GM12878 (cell line): ENCODE measurements around the gene ABCA7. TPM values are rescaled to one million over a fixed set of nuclear protein-coding genes. Genes with fewer than 3 reads are reported as not detected.

Experiments
- ATAC-seq: fragments of 200-7000 bp; cut with Tn5 transposase; 3 replicates; pipeline ENCODE4 v1.9.1; 2020; ENCODE audit warnings: mild to moderate bottlenecking, moderate library complexity
- BruUV-seq: library from RNA; stranded (reverse); fragments of 400-500 nt; replicated peaks from 2 replicates; lab custom pipeline; 2021; lab: Mats Ljungman, UMichigan
- CTCF ChIA-PET: fragments of 300-600 bp; sonication (Branson Sonifier 250); formaldehyde crosslinking; extraction: SDS; loops from one replicate; lab custom pipeline; 2021; ENCODE audit warnings: inconsistent platforms; lab: Yijun Ruan, JAX
- POLR2A ChIA-PET: fragments of 350-600 bp; formaldehyde crosslinking; extraction: SDS; loops from one replicate; lab custom pipeline; 2021; ENCODE audit warnings: inconsistent platforms; lab: Charles Lee
- RAD21 ChIA-PET: fragments of 300-600 bp; sonication (Branson Sonifier 250); formaldehyde crosslinking; loops from one replicate; lab custom pipeline; 2023; ENCODE audit warnings: antibody characterized with exemption; ENCODE audit not compliant: unreplicated experiment; lab: Charles Lee
- SMC1A ChIA-PET: fragments of 300-600 bp; sonication (Branson Sonifier 250); formaldehyde crosslinking; loops from one replicate; lab custom pipeline; 2023; ENCODE audit not compliant: unreplicated experiment, uncharacterized antibody; lab: Charles Lee
- DNase-seq: peaks from one replicate; pipeline ENCODE4 v3.0.0-alpha.2; 2011; ENCODE audit warnings: low read depth, low spot score
- FAIRE-seq: peaks from 3 replicates; lab custom pipeline; 2011; peaks lifted over from hg19 to GRCh38; lab: Jason Lieb, UNC
- H2AFZ ChIP-seq: 2 replicates; pipeline ENCODE4 v1.6.0; 2011; ENCODE audit warnings: low read depth, low read length, control low read depth; ENCODE audit not compliant: control insufficient read depth
- H3K27ac ChIP-seq: 2 replicates; pipeline ENCODE4 v1.5.1; 2011; ENCODE audit warnings: control low read depth; ENCODE audit not compliant: control insufficient read depth, insufficient read depth
- H3K27me3 ChIP-seq, 2 experiments: replicated peaks in 1 of 2; 2 replicates each; pipeline versions ENCODE4 v1.6.0 to v1.6.1; 2011; ENCODE audit warnings: low read length in 1 of 2; ENCODE audit not compliant: control insufficient read depth in 2 of 2, insufficient read depth in 2 of 2
- H3K36me3 ChIP-seq, 2 experiments: 2 replicates each; pipeline ENCODE4 v1.5.1; 2011; ENCODE audit warnings: low read length in 1 of 2; ENCODE audit not compliant: control insufficient read depth in 2 of 2, insufficient read depth in 2 of 2
- H3K4me1 ChIP-seq: 2 replicates; pipeline ENCODE4 v1.6.1; 2011; ENCODE audit warnings: mild to moderate bottlenecking, low read length, moderate library complexity, mixed read lengths; ENCODE audit not compliant: control insufficient read depth, insufficient read depth
- H3K4me2 ChIP-seq: 2 replicates; pipeline ENCODE4 v1.6.0; 2011; ENCODE audit warnings: control low read depth; ENCODE audit not compliant: control insufficient read depth, insufficient read depth
- H3K4me3 ChIP-seq: fragments of 200-600 bp; sonication (generic); 2 replicates; pipeline ENCODE4 v1.5.1; 2016
- H3K79me2 ChIP-seq: 2 replicates; pipeline ENCODE4 v1.6.0; 2011; ENCODE audit warnings: low read length; ENCODE audit not compliant: control insufficient read depth, insufficient read depth
- H3K9ac ChIP-seq: 2 replicates; pipeline ENCODE4 v1.8.0; 2011; ENCODE audit warnings: low read length, control low read depth, mixed read lengths; ENCODE audit not compliant: control insufficient read depth, insufficient read depth
- H3K9me3 ChIP-seq: replicated peaks from 3 replicates; pipeline ENCODE4 v1.5.1; 2011; ENCODE audit warnings: mild to moderate bottlenecking, low read length; ENCODE audit not compliant: control insufficient read depth, insufficient read depth
- H4K20me1 ChIP-seq: 2 replicates; pipeline ENCODE4 v1.6.0; 2011; ENCODE audit not compliant: control insufficient read depth, insufficient read depth
- BRCA1 ChIP-seq: IDR thresholded peaks from 2 replicates; pipeline ENCODE4 v1.6.1; 2011; ENCODE audit warnings: low read depth, low read length, improper control_type of control experiment
- CBFB ChIP-seq: IDR thresholded peaks from 2 replicates; pipeline ENCODE4 v1.6.1; 2016; ENCODE audit warnings: antibody characterized with exemption, low read depth
- CHD4 ChIP-seq: fragments of 200-600 bp; sonication (generic); IDR thresholded peaks from 2 replicates; pipeline ENCODE4 v1.6.1; 2016; ENCODE audit warnings: mild to moderate bottlenecking
- DPF2 ChIP-seq: fragments of 450-650 bp; IDR thresholded peaks from 2 replicates; pipeline ENCODE4 v1.6.1; 2017; ENCODE audit warnings: mild to moderate bottlenecking
- HDAC2 ChIP-seq: fragments of 200-600 bp; sonication (generic); IDR thresholded peaks from 2 replicates; pipeline ENCODE4 v1.6.1; 2017
- MTA2 ChIP-seq: fragments of 450-650 bp; IDR thresholded peaks from 2 replicates; pipeline ENCODE4 v1.6.1; 2016; ENCODE audit warnings: low read depth, mild to moderate bottlenecking, moderate library complexity
- NRF1 ChIP-seq: conservative IDR thresholded peaks from 2 replicates; pipeline ENCODE4 v1.6.1; 2011; ENCODE audit warnings: mild to moderate bottlenecking, low read depth, low read length, improper control_type of control experiment
- PKNOX1 ChIP-seq: fragments of 450-650 bp; IDR thresholded peaks from 2 replicates; pipeline ENCODE4 v1.6.1; 2016; ENCODE audit warnings: mild to moderate bottlenecking
- PRDM15 ChIP-seq: fragments of 450-650 bp; formaldehyde crosslinking; IDR thresholded peaks from 2 replicates; pipeline ENCODE4 v1.4.0; 2020; ENCODE audit warnings: mild to moderate bottlenecking, moderate library complexity
- RAD51 ChIP-seq: fragments of 450-650 bp; IDR thresholded peaks from 2 replicates; pipeline ENCODE4 v1.6.1; 2016; ENCODE audit warnings: moderate library complexity, mild to moderate bottlenecking, inconsistent platforms
- SPI1 ChIP-seq: IDR thresholded peaks from 2 replicates; pipeline ENCODE4 v1.6.1; 2011; ENCODE audit warnings: low read depth, mild to moderate bottlenecking, low read length, moderate library complexity, borderline replicate concordance; ENCODE audit not compliant: insufficient read depth
- TAF1 ChIP-seq: IDR thresholded peaks from 2 replicates; pipeline ENCODE4 v1.6.1; 2011; ENCODE audit warnings: mild to moderate bottlenecking, low read depth, low read length, borderline replicate concordance
- TCF7 ChIP-seq: IDR thresholded peaks from 2 replicates; pipeline ENCODE4 v1.6.1; 2014; ENCODE audit warnings: antibody characterized with exemption, borderline replicate concordance
- WGBS: methylation state at CpG from one replicate; pipeline ENCODE4 v1.1.6; 2016; ENCODE audit warnings: low lambda C conversion rate; ENCODE audit not compliant: insufficient replicate concordance, insufficient coverage; ENCODE audit errors: missing lambda C conversion rate; 5-methylcytosine and 5-hydroxymethylcytosine counted together
- in situ Hi-C: fragments of 300-500 bp; cut with MboI; formaldehyde crosslinking; loops from 9 replicates; pipeline ENCODE4 v1.14.3; 2018; ENCODE audit warnings: mixed read lengths
- intact Hi-C: fragments of 100-400 bp; cut with micrococcal nuclease; formaldehyde crosslinking; loops from one replicate; pipeline ENCODE4 v1.14.2; 2022; ENCODE audit not compliant: unreplicated experiment
- polyA plus RNA-seq, 11 experiments: library from polyadenylated mRNA; depleted of rRNA in 4 of 11; unstranded in 6 of 11; stranded (reverse) in 5 of 11; fragments of >200 nt; fragmentation: Nextera tagmentation in 4 of 11; fragmentation: Illumina TruSeq in 1 of 11; extraction: Ambion mirVana in 4 of 11; extraction: Trizol in 1 of 11; gene quantifications; 1 replicate in 1 of 11; 2 replicates in 10 of 11; pipeline versions ENCODE4 v1.2.1 to v1.2.3, GENCODE V29; 2011 to 2016; ENCODE audit warnings: inconsistent platforms in 2 of 11, missing spikeins in 2 of 11, low read depth in 1 of 11
- total RNA-seq, 4 experiments: library from RNA; depleted of rRNA in 3 of 4; stranded (reverse); fragments of >200 nt in 3 of 4; fragmentation: Illumina TruSeq in 1 of 4; extraction: Trizol in 1 of 4; gene quantifications; 2 replicates each; pipeline versions ENCODE4 v1.2.1 to v1.2.3, GENCODE V29; 2013 to 2021

ABCA7 gene
- total and polyA plus RNA-seq, 10 of the 15 experiments (the other 5 are each of a cell fraction or from before 2014, with no cell fraction given): 1.0 to 49.5 (median 14.8) TPM

- intact Hi-C loops (no loop called here), in situ Hi-C loops (no loop called here)
- ChIA-PET CTCF (no interaction called here), SMC1A (no interaction called here), POLR2A (interaction anchor here (0.7 to 0.9 kb wide), 4 partner anchors 17 to 270 kb away, joined by 3 to 7 read pairs (median 4); no protein-coding TSS in a partner anchor), RAD21 (no interaction called here)
- H4K20me1 ChIP-seq: no peaks in the 10 kb centered on the region
- no peak overlapping the region for H3K9ac ChIP-seq
- FAIRE-seq: no peak
- TF ChIP-seq DPF2 (peak; percentile 45; the same call in 1 of the 2 replicates), CHD4 (no peak), NRF1 (no peak), CBFB (no peak), BRCA1 (no peak)
- no peaks in the 10 kb centered on the region for H3K27me3 ChIP-seq
- BruUV-seq: no TSS peak
- H3K4me2 ChIP-seq: no peak overlapping the region
- H2AFZ ChIP-seq: no peak overlapping the region
- H3K79me2 ChIP-seq: no peaks in the 10 kb centered on the region
- peaks cover 10% of the 10 kb centered on the region; the same call in 1 of the 2 replicates for H3K4me1 ChIP-seq
- H3K27ac ChIP-seq: no peak overlapping the region
- no peak for DNase-seq
- no peak for ATAC-seq
- H3K4me3 ChIP-seq: no peak overlapping the region
- no peaks in the 10 kb centered on the region; a peak in 1 of 4 replicates for H3K36me3 ChIP-seq
- 50% methylated on average over 5 of the region's 5 CpGs for WGBS
- H3K9me3 ChIP-seq: no peaks in the 10 kb centered on the region
These were observed 20.8 kb downstream of the ABCA7 start for GRCh38 chr19:1060689-1061088.

GRCh38 chr19:1061987-1062386 is 22.1 kb downstream of the ABCA7 start:
- no peaks in the 10 kb centered on the region; the same call in 1 of the 2 replicates for H3K79me2 ChIP-seq
- in situ Hi-C loops (no loop called here), intact Hi-C loops (loop anchor here (2.0 kb wide), 1 partner anchor 21 kb away; the partner anchor contains the start of gene ABCA7)
- no peak overlapping the region for H3K27ac ChIP-seq
- DNase-seq: no peak
- H3K9me3 ChIP-seq: no peaks in the 10 kb centered on the region
- ChIA-PET SMC1A (interaction anchor here (0.5 kb wide), 1 partner anchor 8 kb away, joined by 3 read pairs; no protein-coding TSS in a partner anchor), CTCF (no interaction called here), POLR2A (no interaction called here), RAD21 (no interaction called here)
- no peak overlapping the region for H3K4me3 ChIP-seq
- FAIRE-seq: no peak
- H4K20me1 ChIP-seq: no peaks in the 10 kb centered on the region
- no peaks in the 10 kb centered on the region for H3K36me3 ChIP-seq
- peaks cover 14% of the 10 kb centered on the region for H3K4me1 ChIP-seq
- ATAC-seq: no peak
- no peak overlapping the region for H2AFZ ChIP-seq
- no peak overlapping the region for H3K4me2 ChIP-seq
- H3K9ac ChIP-seq: no peak overlapping the region
- BruUV-seq: no TSS peak
- H3K27me3 ChIP-seq: no peaks in the 10 kb centered on the region
- WGBS: over 99% methylated on average over 20 of the region's 20 CpGs
- TF ChIP-seq PKNOX1: no peak
- no peak for TF ChIP-seq TAF1
- TF ChIP-seq MTA2: no peak
- TF ChIP-seq PRDM15 (CRISPR knock-in tag): no peak
- no peak for TF ChIP-seq NRF1
- no peak for TF ChIP-seq HDAC2
- no peak for TF ChIP-seq SPI1
- no peak for TF ChIP-seq TCF7
- no peak for TF ChIP-seq RAD51
